ENCODE results near the gene CYP27B1.

Gene CYP27B1

GRCh38 chr12:57811028-57811755 is 44.3 kb upstream of the CYP27B1 start:
- TF ChIP-seq CTCF (IDR thresholded peaks at IDR 0.05; ENCODE audit: low read depth, low read length): no peak
- no peak overlapping the region for H3K4me3 ChIP-seq (ENCODE audit: low read depth, low read length)

GRCh38 chr12:57810450-57810849 is 43.6 kb upstream of the CYP27B1 start:
- TF ChIP-seq CTCF (IDR thresholded peaks at IDR 0.05; ENCODE audit: low read depth, low read length): no peak
- H3K4me3 ChIP-seq (ENCODE audit: low read depth, low read length): no peak overlapping the region

GRCh38 chr12:57809425-57809824 is 42.5 kb upstream of the CYP27B1 start:
- no peak overlapping the region for H3K4me3 ChIP-seq (ENCODE audit: low read depth, low read length)
- no peak for TF ChIP-seq CTCF (IDR thresholded peaks at IDR 0.05; ENCODE audit: low read depth, low read length)

- no peak overlapping the region for H3K4me3 ChIP-seq (ENCODE audit: low read depth, low read length)
- no peak for TF ChIP-seq CTCF (IDR thresholded peaks at IDR 0.05; ENCODE audit: low read depth, low read length)
Observed at GRCh38 chr12:57808351-57808750, 41.5 kb upstream of the CYP27B1 start.

- no peak overlapping the region for H3K4me3 ChIP-seq (ENCODE audit: low read depth, low read length)
- TF ChIP-seq CTCF (IDR thresholded peaks at IDR 0.05; ENCODE audit: low read depth, low read length): no peak
Observed at GRCh38 chr12:57807285-57807684, 40.4 kb upstream of the CYP27B1 start.

- no peak overlapping the region for H3K4me3 ChIP-seq (ENCODE audit: low read depth, low read length)
- TF ChIP-seq CTCF (IDR thresholded peaks at IDR 0.05; ENCODE audit: low read depth, low read length): no peak
Observed at GRCh38 chr12:57806677-57807076, 39.8 kb upstream of the CYP27B1 start.

GRCh38 chr12:57803319-57803893 is 36.5 kb upstream of the CYP27B1 start:
- no peak overlapping the region for H3K4me3 ChIP-seq (ENCODE audit: low read depth, low read length)
- peak; percentile 88 for TF ChIP-seq CTCF (IDR thresholded peaks at IDR 0.05; ENCODE audit: low read depth, low read length)
